HFFc6 (cell line): ENCODE data around the gene FZD4. TPM values are rescaled to one million over a fixed set of nuclear protein-coding genes. Genes with fewer than 3 reads are reported as not detected.

ENCODE experiments used
- DNase-seq: peaks from one replicate; pipeline ENCODE4 v3.0.0-alpha.2; 2018
- H3K27ac Mint-ChIP-seq: 2 replicates; pipeline ENCODE4 v1.8.0; 2020; ENCODE audit warnings: mild to moderate bottlenecking, mixed read lengths
- H3K27me3 Mint-ChIP-seq: 2 replicates; pipeline ENCODE4 v1.8.0; 2021; ENCODE audit warnings: mild to moderate bottlenecking, moderate library complexity, mixed read lengths; ENCODE audit not compliant: insufficient read depth
- H3K36me3 Mint-ChIP-seq: 2 replicates; pipeline ENCODE4 v1.8.0; 2021; ENCODE audit warnings: low read depth, mixed read lengths
- H3K4me1 Mint-ChIP-seq: 2 replicates; pipeline ENCODE4 v1.8.0; 2020; ENCODE audit warnings: low read depth, mixed read lengths
- H3K4me3 Mint-ChIP-seq: 2 replicates; pipeline ENCODE4 v1.8.0; 2020; ENCODE audit warnings: mild to moderate bottlenecking, moderate library complexity, mixed read lengths
- H3K9me3 Mint-ChIP-seq: 2 replicates; pipeline ENCODE4 v1.8.0; 2020; ENCODE audit warnings: mild to moderate bottlenecking, mixed read lengths
- total RNA-seq, 6 experiments: library from RNA; stranded (reverse); fragmentation: NEBNext Ultra II Directional; extraction: Animal tissue kit (Norgen Biotek cat#: 25700); gene quantifications; 2 replicates in 1 of 6; 3 replicates in 5 of 6; pipeline ENCODE4 v1.2.3, GENCODE V29; 2021
- TF ChIP-seq, protein P1 (sequence below): fragments of 200-600 bp; sonication (generic); IDR thresholded peaks from 2 replicates; pipeline ENCODE4 v1.5.0; 2021; ENCODE audit warnings: antibody characterized with exemption, mild to moderate bottlenecking

Gene FZD4
- total RNA-seq, 6 experiments from 2014 or later, result 11.0 to 13.8 (median 12.7) TPM

DNA sequence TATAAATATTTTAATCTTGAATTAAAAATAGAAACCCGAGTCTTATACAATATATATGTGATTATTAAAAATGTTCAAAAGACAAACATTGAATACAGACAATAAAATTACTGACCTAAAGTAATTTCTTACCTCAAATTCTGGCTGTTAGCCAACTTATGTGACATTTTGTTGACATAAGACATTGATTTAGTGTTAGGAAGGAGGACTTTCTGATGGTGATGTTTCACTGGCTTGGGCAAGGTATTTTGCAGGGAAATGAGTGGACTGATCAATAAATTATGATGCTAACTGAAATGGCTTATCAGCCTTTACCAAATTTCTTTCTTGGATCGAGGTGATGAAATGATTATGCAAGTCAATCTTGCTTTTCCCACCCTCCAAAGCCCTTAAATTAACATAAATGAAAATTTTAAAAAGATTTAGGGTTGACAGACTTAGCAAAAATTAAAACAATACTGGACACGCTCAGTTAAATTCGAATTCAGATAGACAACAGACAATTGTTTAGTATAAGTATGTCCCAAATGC lies 33.2 kb upstream of the FZD4 start:
- peaks cover 2% of the 10 kb centered on the region for H3K27me3 Mint-ChIP-seq
- H3K36me3 Mint-ChIP-seq, result no peaks in the 10 kb centered on the region
- H3K27ac Mint-ChIP-seq, result no peak overlapping the region
- no peak overlapping the region for H3K4me3 Mint-ChIP-seq
- TF ChIP-seq, protein P1, sequence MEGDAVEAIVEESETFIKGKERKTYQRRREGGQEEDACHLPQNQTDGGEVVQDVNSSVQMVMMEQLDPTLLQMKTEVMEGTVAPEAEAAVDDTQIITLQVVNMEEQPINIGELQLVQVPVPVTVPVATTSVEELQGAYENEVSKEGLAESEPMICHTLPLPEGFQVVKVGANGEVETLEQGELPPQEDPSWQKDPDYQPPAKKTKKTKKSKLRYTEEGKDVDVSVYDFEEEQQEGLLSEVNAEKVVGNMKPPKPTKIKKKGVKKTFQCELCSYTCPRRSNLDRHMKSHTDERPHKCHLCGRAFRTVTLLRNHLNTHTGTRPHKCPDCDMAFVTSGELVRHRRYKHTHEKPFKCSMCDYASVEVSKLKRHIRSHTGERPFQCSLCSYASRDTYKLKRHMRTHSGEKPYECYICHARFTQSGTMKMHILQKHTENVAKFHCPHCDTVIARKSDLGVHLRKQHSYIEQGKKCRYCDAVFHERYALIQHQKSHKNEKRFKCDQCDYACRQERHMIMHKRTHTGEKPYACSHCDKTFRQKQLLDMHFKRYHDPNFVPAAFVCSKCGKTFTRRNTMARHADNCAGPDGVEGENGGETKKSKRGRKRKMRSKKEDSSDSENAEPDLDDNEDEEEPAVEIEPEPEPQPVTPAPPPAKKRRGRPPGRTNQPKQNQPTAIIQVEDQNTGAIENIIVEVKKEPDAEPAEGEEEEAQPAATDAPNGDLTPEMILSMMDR, result no peak
- peaks cover 17% of the 10 kb centered on the region for H3K4me1 Mint-ChIP-seq
- no peaks in the 10 kb centered on the region for H3K9me3 Mint-ChIP-seq
- no peak for DNase-seq

DNA sequence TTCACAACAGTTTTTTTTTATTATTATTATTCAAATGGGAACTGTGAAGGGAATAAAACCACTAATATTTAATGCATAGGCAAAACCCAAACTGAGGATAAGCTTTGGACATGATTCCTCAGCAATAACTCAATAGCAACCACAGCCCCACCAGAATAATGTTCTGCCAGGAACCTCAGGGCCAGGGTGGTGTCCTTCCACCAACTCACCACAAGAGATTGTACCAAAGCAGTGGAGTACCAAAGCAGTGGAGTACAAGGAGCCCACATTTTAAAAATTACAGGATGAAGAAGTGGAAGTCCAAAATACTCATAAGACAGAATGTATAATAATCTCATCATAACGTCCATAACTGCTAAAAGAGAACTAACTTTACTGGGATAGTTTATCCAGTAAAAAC lies 32.5 kb upstream of the FZD4 start:
- Mint-ChIP-seq H3K27me3 (peaks cover 2% of the 10 kb centered on the region), H3K4me1 (peaks cover 17% of the 10 kb centered on the region), H3K9me3 (no peaks in the 10 kb centered on the region), H3K27ac (no peak overlapping the region), H3K4me3 (no peak overlapping the region), H3K36me3 (no peaks in the 10 kb centered on the region)
- TF ChIP-seq, protein P1, result no peak
- DNase-seq, result no peak

GRCh38 chr11:86984701-86985100 lies 29.5 kb upstream of the FZD4 start:
- DNase-seq, result no peak
- peaks cover 14% of the 10 kb centered on the region for H3K4me1 Mint-ChIP-seq
- no peaks in the 10 kb centered on the region for H3K36me3 Mint-ChIP-seq
- H3K27me3 Mint-ChIP-seq, result peaks cover 4% of the 10 kb centered on the region
- no peaks in the 10 kb centered on the region for H3K9me3 Mint-ChIP-seq
- H3K4me3 Mint-ChIP-seq, result no peak overlapping the region
- H3K27ac Mint-ChIP-seq, result no peak overlapping the region
- TF ChIP-seq, protein P1, result no peak

DNA sequence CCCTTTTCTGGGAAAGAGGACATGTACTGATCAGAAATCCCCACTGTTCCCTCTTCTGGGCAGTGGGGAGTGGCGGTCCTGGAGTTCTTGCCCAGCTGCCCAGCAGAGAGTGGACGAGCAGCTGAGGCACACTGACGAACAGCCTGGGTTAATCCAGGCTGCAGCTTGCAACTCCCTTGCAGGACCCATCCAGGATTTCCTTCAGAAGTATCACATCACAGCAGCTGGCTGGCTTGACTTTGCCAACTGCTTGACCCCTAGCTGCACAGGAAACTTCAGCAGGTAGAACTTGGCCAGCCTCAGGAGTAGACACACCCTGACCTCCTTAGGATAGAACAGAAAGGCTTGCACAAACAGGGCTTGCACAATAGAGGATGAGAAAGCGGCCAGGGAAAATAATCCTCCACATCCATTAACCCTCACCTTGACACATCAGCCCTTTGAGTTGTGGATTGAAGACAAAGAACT lies 27.9 kb upstream of the FZD4 start:
- DNase-seq, result no peak
- TF ChIP-seq, protein P1, result no peak
- no peak overlapping the region for H3K27ac Mint-ChIP-seq
- peaks cover 12% of the 10 kb centered on the region for H3K4me1 Mint-ChIP-seq
- no peak overlapping the region for H3K4me3 Mint-ChIP-seq
- peaks cover 4% of the 10 kb centered on the region for H3K27me3 Mint-ChIP-seq
- no peaks in the 10 kb centered on the region for H3K9me3 Mint-ChIP-seq
- no peaks in the 10 kb centered on the region for H3K36me3 Mint-ChIP-seq

- peaks cover 4% of the 10 kb centered on the region for H3K27me3 Mint-ChIP-seq
- peaks cover 12% of the 10 kb centered on the region for H3K4me1 Mint-ChIP-seq
- TF ChIP-seq, protein P1, result no peak
- H3K4me3 Mint-ChIP-seq, result no peak overlapping the region
- no peaks in the 10 kb centered on the region for H3K9me3 Mint-ChIP-seq
- no peak overlapping the region for H3K27ac Mint-ChIP-seq
- no peak for DNase-seq
- H3K36me3 Mint-ChIP-seq, result no peaks in the 10 kb centered on the region
These were observed 26.8 kb upstream of the FZD4 start for GRCh38 chr11:86981777-86982540.
